GM21529 (cell line): ENCODE results near the gene PIK3CD.
"Not testable (repeated sequence)": the region's sequence is repeated elsewhere in the genome, so short reads cannot be mapped to it uniquely, and the experiment has no call there.

Experiments used
- ATAC-seq: cut with Tn5 transposase; IDR thresholded peaks from one replicate; pipeline ENCODE4 v1.9.1; 2021; ENCODE audit not compliant: unreplicated experiment

The PIK3CD gene

GRCh38 chr1:9653491-9654050 lies 2.0 kb downstream of the PIK3CD start:
- ATAC-seq, result no peak

GRCh38 chr1:9654051-9654833 lies 2.7 kb downstream of the PIK3CD start:
- no peak for ATAC-seq

GRCh38 chr1:9654834-9655723 lies 3.5 kb downstream of the PIK3CD start:
- ATAC-seq, result no peak

- ATAC-seq, result no peak
These were observed 4.3 kb downstream of the PIK3CD start for GRCh38 chr1:9655836-9656235.

- no peak for ATAC-seq
These were observed 6.0 kb downstream of the PIK3CD start for GRCh38 chr1:9657521-9658032.

GRCh38 chr1:9658199-9658598 lies 6.7 kb downstream of the PIK3CD start:
- ATAC-seq, result no peak

GRCh38 chr1:9659328-9659727 lies 7.8 kb downstream of the PIK3CD start:
- no peak for ATAC-seq

GRCh38 chr1:9663257-9663656 lies 11.7 kb downstream of the PIK3CD start:
- ATAC-seq, result no peak

- no peak for ATAC-seq
These were observed 13.7 kb downstream of the PIK3CD start for GRCh38 chr1:9665193-9665592.

GRCh38 chr1:9668080-9668479 lies 16.5 kb downstream of the PIK3CD start:
- ATAC-seq, result no peak

- ATAC-seq, result no peak
These were observed 18.6 kb downstream of the PIK3CD start for GRCh38 chr1:9670085-9670484.

- no peak for ATAC-seq
These were observed 20.0 kb downstream of the PIK3CD start for GRCh38 chr1:9671377-9672140.

- ATAC-seq, result no peak
These were observed 20.9 kb downstream of the PIK3CD start for GRCh38 chr1:9672444-9672843.

- no peak for ATAC-seq
These were observed 23.9 kb downstream of the PIK3CD start for GRCh38 chr1:9675393-9675792.

GRCh38 chr1:9676128-9676527 lies 24.6 kb downstream of the PIK3CD start:
- ATAC-seq, result not testable (repeated sequence)

GRCh38 chr1:9676815-9677393 lies 25.4 kb downstream of the PIK3CD start:
- no peak for ATAC-seq

- ATAC-seq, result no peak
These were observed 28.6 kb downstream of the PIK3CD start for GRCh38 chr1:9680091-9680490.

GRCh38 chr1:9680828-9681227 lies 29.3 kb downstream of the PIK3CD start:
- ATAC-seq, result no peak

GRCh38 chr1:9684801-9685200 lies 33.3 kb downstream of the PIK3CD start:
- no peak for ATAC-seq

- peak; percentile 33 for ATAC-seq
These were observed 35.8 kb downstream of the PIK3CD start for GRCh38 chr1:9687120-9687873.
